ENCODE measurements around the gene FAM193B.

Gene FAM193B

GRCh38 chr5:177520916-177521513 is 33.3 kb downstream of the FAM193B start:
- Histone ChIP-seq H3K27me3 (ENCODE audit: insufficient read depth, poor library complexity, severe bottlenecking) (no peaks in the 10 kb centered on the region), H3K4me3 (replicated peaks; ENCODE audit: insufficient read depth, low read length) (no peak overlapping the region), H3K27ac (replicated peaks) (no peak overlapping the region)
- TF ChIP-seq GABPA (IDR thresholded peaks at IDR 0.05; ENCODE audit: low read depth) (no peak), SPI1 (IDR thresholded peaks at IDR 0.05; ENCODE audit: borderline replicate concordance, low read depth) (no peak), POLR2AphosphoS5 (IDR thresholded peaks at IDR 0.05; ENCODE audit: low read depth) (0 out of 2 replicates have a peak, but pooled peaks have one; percentile 32), REST (IDR thresholded peaks at IDR 0.05; ENCODE audit: insufficient replicate concordance, low read depth) (no peak)
- DNase-seq (ENCODE audit: low read depth in 1 of 2, low spot score in 1 of 2), result no peak

GRCh38 chr5:177520271-177520670 is 34.1 kb downstream of the FAM193B start:
- no peak overlapping the region for H3K27ac ChIP-seq (replicated peaks)
- DNase-seq (ENCODE audit: low read depth in 1 of 2, low spot score in 1 of 2), result no peak
- no peak for TF ChIP-seq SPI1 (IDR thresholded peaks at IDR 0.05; ENCODE audit: borderline replicate concordance, low read depth)

GRCh38 chr5:177519463-177520235 is 34.7 kb downstream of the FAM193B start:
- no peak overlapping the region for H3K27ac ChIP-seq (replicated peaks)
- DNase-seq (ENCODE audit: low read depth in 1 of 2, low spot score in 1 of 2), result no peak
- no peaks in the 10 kb centered on the region for H3K27me3 ChIP-seq (ENCODE audit: insufficient read depth, poor library complexity, severe bottlenecking)
- TF ChIP-seq POLR2AphosphoS5 (IDR thresholded peaks at IDR 0.05; ENCODE audit: low read depth) (no peak), REST (IDR thresholded peaks at IDR 0.05; ENCODE audit: insufficient replicate concordance, low read depth) (no peak), GABPA (IDR thresholded peaks at IDR 0.05; ENCODE audit: low read depth) (no peak), CTCF (IDR thresholded peaks at IDR 0.05; ENCODE audit: insufficient read depth, low read length) (no peak), SPI1 (IDR thresholded peaks at IDR 0.05; ENCODE audit: borderline replicate concordance, low read depth) (no peak)
- no peak overlapping the region for H3K4me3 ChIP-seq (replicated peaks; ENCODE audit: insufficient read depth, low read length)

More at GRCh38 chr5:177520271-177520670, 34.1 kb downstream of the FAM193B start:
- H3K4me3 ChIP-seq (replicated peaks; ENCODE audit: insufficient read depth, low read length), result no peak overlapping the region
- no peaks in the 10 kb centered on the region for H3K27me3 ChIP-seq (ENCODE audit: insufficient read depth, poor library complexity, severe bottlenecking)

GRCh38 chr5:177516601-177517568 is 37.5 kb downstream of the FAM193B start, which contains the start of gene DDX41:
Gene DDX41, minus strand, starts transcription at chr5:177516961. Its CDS starts 16 bp downstream, at chr5:177516945.
- DNase-seq (ENCODE audit: low read depth in 1 of 2, low spot score in 1 of 2), result peak; percentile 98 to 99
- Histone ChIP-seq H3K4me3 (replicated peaks; ENCODE audit: insufficient read depth, low read length) (peak within 1 kb of the TSS; percentile 88), H3K27ac (replicated peaks) (peak within 1 kb of the TSS; percentile 77), H3K27me3 (ENCODE audit: insufficient read depth, poor library complexity, severe bottlenecking) (no peaks in the 10 kb centered on the region)
- TF ChIP-seq CTCF (IDR thresholded peaks at IDR 0.05; ENCODE audit: insufficient read depth, low read length) (no peak), SPI1 (IDR thresholded peaks at IDR 0.05; ENCODE audit: borderline replicate concordance, low read depth) (peak; percentile 35; the same call in 1 of the 2 replicates), REST (IDR thresholded peaks at IDR 0.05; ENCODE audit: insufficient replicate concordance, low read depth) (peak; percentile 29), POLR2AphosphoS5 (IDR thresholded peaks at IDR 0.05; ENCODE audit: low read depth) (peak; percentile 75), GABPA (IDR thresholded peaks at IDR 0.05; ENCODE audit: low read depth) (no peak)

Data from HL-60 (cell line).